Fibroblast of lung (primary cell): ENCODE measurements around the gene NLRP6.

ENCODE experiments used
- EZH2 ChIP-seq: IDR thresholded peaks from 2 replicates; pipeline ENCODE4 v1.5.1; 2012; ENCODE audit warnings: low read length, control low read depth, mild to moderate bottlenecking; ENCODE audit errors: missing control alignments
- TF ChIP-seq, protein P1 (sequence below), 2 donors: IDR thresholded peaks in 1 of 2; conservative IDR thresholded peaks in 1 of 2; 1 replicate in 1 of 2; 2 replicates in 1 of 2; pipeline ENCODE4 v1.5.1; 2011 to 2012; ENCODE audit warnings: low read length in 2 of 2, control low read depth in 1 of 2, inconsistent platforms in 1 of 2, low read depth in 1 of 2, mild to moderate bottlenecking in 1 of 2

DNA sequence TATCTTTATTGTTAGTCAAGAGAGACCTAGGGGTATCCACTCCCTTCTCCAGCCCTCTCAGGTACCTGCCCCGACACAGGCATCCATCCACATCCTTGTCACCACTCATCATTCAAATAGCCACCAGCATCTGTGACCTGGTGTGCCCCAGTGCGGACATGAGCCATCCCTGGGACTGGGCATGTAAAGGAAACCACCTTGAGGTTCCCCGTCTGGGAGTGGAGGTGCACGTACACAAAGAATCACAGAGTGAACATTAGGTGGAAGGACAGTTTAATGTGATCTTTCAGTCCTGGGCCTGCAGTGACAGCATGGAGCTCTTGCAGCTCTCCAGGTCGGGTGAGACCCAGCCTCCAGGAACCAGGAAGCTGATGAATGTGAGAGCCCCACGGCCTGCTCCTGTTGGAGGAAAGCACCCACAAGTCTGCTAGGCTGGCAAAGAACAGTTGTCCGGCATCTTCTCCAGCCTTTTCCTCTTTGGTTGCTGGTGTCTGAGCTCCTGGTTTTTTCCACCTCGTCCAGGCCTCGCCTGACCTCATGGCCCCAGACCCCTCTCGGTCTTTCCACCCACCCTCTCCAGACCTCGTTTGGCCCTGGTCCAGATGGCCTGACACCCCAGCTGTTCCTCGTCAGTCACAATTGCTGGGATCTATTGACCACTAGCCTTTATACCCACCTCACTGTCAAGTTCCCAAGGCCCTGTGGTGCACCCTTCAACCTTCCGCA lies 24.9 kb upstream of the NLRP6 start:
- TF ChIP-seq, protein P1, sequence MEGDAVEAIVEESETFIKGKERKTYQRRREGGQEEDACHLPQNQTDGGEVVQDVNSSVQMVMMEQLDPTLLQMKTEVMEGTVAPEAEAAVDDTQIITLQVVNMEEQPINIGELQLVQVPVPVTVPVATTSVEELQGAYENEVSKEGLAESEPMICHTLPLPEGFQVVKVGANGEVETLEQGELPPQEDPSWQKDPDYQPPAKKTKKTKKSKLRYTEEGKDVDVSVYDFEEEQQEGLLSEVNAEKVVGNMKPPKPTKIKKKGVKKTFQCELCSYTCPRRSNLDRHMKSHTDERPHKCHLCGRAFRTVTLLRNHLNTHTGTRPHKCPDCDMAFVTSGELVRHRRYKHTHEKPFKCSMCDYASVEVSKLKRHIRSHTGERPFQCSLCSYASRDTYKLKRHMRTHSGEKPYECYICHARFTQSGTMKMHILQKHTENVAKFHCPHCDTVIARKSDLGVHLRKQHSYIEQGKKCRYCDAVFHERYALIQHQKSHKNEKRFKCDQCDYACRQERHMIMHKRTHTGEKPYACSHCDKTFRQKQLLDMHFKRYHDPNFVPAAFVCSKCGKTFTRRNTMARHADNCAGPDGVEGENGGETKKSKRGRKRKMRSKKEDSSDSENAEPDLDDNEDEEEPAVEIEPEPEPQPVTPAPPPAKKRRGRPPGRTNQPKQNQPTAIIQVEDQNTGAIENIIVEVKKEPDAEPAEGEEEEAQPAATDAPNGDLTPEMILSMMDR (conservative IDR thresholded peaks at IDR 0.05 in 1 of 2, IDR thresholded peaks at IDR 0.05 in 1 of 2; ENCODE audit: low read depth in 1 of 2, low read length in 2 of 2), result no peak
- TF ChIP-seq EZH2, result no peak
